HepG2 (cell line): Measurements from ENCODE around the gene RTBDN. TPM values are rescaled to one million over a fixed set of nuclear protein-coding genes. Genes with fewer than 3 reads are reported as not detected.

Experiments used
- ATM ChIP-seq: fragments of 450-650 bp; IDR thresholded peaks from 2 replicates; pipeline ENCODE4 v1.7.1; 2017; ENCODE audit warnings: mild to moderate bottlenecking, borderline replicate concordance
- CEBPG ChIP-seq: IDR thresholded peaks from 2 replicates; pipeline ENCODE4 v1.6.1; 2016
- CSRNP2 ChIP-seq: sonication (generic); formaldehyde crosslinking; conservative IDR thresholded peaks from 2 replicates; pipeline ENCODE4 v1.8.0; 2022; ENCODE audit warnings: low read depth, missing genetic modification reagents
- DDIT3 ChIP-seq: sonication (generic); formaldehyde crosslinking; IDR thresholded peaks from 2 replicates; pipeline ENCODE4 v1.4.0; 2020; ENCODE audit warnings: mild to moderate bottlenecking, missing genetic modification reagents
- FOXP4 ChIP-seq: sonication (generic); formaldehyde crosslinking; IDR thresholded peaks from 2 replicates; pipeline ENCODE4 v1.4.0; 2020; ENCODE audit warnings: missing genetic modification reagents
- GLI4 ChIP-seq: sonication (generic); formaldehyde crosslinking; IDR thresholded peaks from 2 replicates; pipeline ENCODE4 v1.5.1; 2020; ENCODE audit warnings: missing genetic modification reagents, mild to moderate bottlenecking, moderate library complexity, borderline replicate concordance
- NFATC3 ChIP-seq: sonication (generic); formaldehyde crosslinking; IDR thresholded peaks from 2 replicates; pipeline ENCODE4 v1.5.1; 2020; ENCODE audit warnings: mild to moderate bottlenecking, missing genetic modification reagents
- NFRKB ChIP-seq: fragments of 450-650 bp; IDR thresholded peaks from 2 replicates; pipeline ENCODE4 v1.6.1; 2017
- ONECUT2 ChIP-seq: sonication (generic); formaldehyde crosslinking; IDR thresholded peaks from 2 replicates; pipeline ENCODE4 v1.4.0; 2020; ENCODE audit warnings: missing genetic modification reagents
- PHF5A ChIP-seq: IDR thresholded peaks from one replicate; pipeline ENCODE4 v1.6.1; 2018; ENCODE audit warnings: low read depth, missing genetic modification reagents; ENCODE audit not compliant: unreplicated experiment
- TCF7L2 ChIP-seq: IDR thresholded peaks from 2 replicates; pipeline ENCODE4 v1.6.1; 2011; ENCODE audit warnings: mild to moderate bottlenecking, low read depth, low read length, moderate library complexity
- USF2 ChIP-seq, 2 experiments: sonication (generic) in 1 of 2; formaldehyde crosslinking in 1 of 2; IDR thresholded peaks; 2 replicates each; pipeline versions ENCODE4 v1.5.1 to v1.6.1; 2011 to 2020; ENCODE audit warnings: borderline replicate concordance in 1 of 2, low read depth in 1 of 2, low read length in 1 of 2, mild to moderate bottlenecking in 1 of 2, missing genetic modification reagents in 1 of 2, moderate library complexity in 1 of 2
- ZFP1 ChIP-seq: IDR thresholded peaks from 2 replicates; pipeline ENCODE4 v1.6.1; 2016
- ZFP91 ChIP-seq: sonication (generic); formaldehyde crosslinking; IDR thresholded peaks from 2 replicates; pipeline ENCODE4 v1.9.0; 2022; ENCODE audit warnings: missing genetic modification reagents, mild to moderate bottlenecking, borderline replicate concordance
- ZNF329 ChIP-seq: sonication (generic); formaldehyde crosslinking; IDR thresholded peaks from 2 replicates; pipeline ENCODE4 v1.9.0; 2021; ENCODE audit warnings: low read depth, mild to moderate bottlenecking, missing genetic modification reagents
- ZNF362 ChIP-seq: sonication (generic); formaldehyde crosslinking; IDR thresholded peaks from 2 replicates; pipeline ENCODE4 v1.4.0; 2020; ENCODE audit warnings: missing genetic modification reagents, mild to moderate bottlenecking, borderline replicate concordance
- ZNF570 ChIP-seq: sonication (generic); formaldehyde crosslinking; IDR thresholded peaks from 2 replicates; pipeline ENCODE4 v1.4.0; 2020; ENCODE audit warnings: mild to moderate bottlenecking, missing genetic modification reagents, borderline replicate concordance
- ZNF713 ChIP-seq: sonication (generic); formaldehyde crosslinking; IDR thresholded peaks from 2 replicates; pipeline ENCODE4 v1.4.0; 2020; ENCODE audit warnings: mild to moderate bottlenecking, missing genetic modification reagents
- ZNF776 ChIP-seq: sonication (generic); formaldehyde crosslinking; IDR thresholded peaks from 2 replicates; pipeline ENCODE4 v1.4.0; 2020; ENCODE audit warnings: mild to moderate bottlenecking, missing genetic modification reagents
- polyA plus RNA-seq, 8 experiments: library from polyadenylated mRNA; depleted of rRNA in 3 of 8; stranded (reverse) in 7 of 8; unstranded in 1 of 8; fragments of >200 nt; fragmentation: Illumina TruSeq in 4 of 8; extraction: Trizol in 4 of 8; gene quantifications; 2 replicates each; pipeline versions ENCODE4 v1.2.1 to v1.2.3, GENCODE V29; 2011 to 2016; ENCODE audit warnings: low read depth in 4 of 8, missing spikeins in 1 of 8, mixed read lengths in 1 of 8; ENCODE audit not compliant: insufficient read depth in 1 of 8
- total RNA-seq, 5 experiments: library from RNA; depleted of rRNA; stranded (reverse); fragments of >200 nt; fragmentation: Illumina TruSeq; extraction: Trizol; gene quantifications; 2 replicates each; pipeline ENCODE4 v1.2.3, GENCODE V29; 2016; ENCODE audit warnings: low read depth in 1 of 5

Gene RTBDN
- total and polyA plus RNA-seq, 2 of the 13 experiments (the other 11 are each of a cell fraction or from before 2014, with no cell fraction given), result 0.27 to 0.48 TPM

- TF ChIP-seq ZNF776 (CRISPR knock-in tag) (no peak; the same call in 1 of the 2 replicates), FOXP4 (CRISPR knock-in tag) (no peak), NFATC3 (CRISPR knock-in tag) (peak; percentile 53; the same call in 1 of the 2 replicates), USF2 (IDR thresholded peaks at IDR 0.05; ENCODE audit: low read depth, low read length) (no peak), USF2 (CRISPR knock-in tag; IDR thresholded peaks at IDR 0.05; ENCODE audit: borderline replicate concordance) (peak; percentile 85; the same call in 1 of the 2 replicates), ONECUT2 (CRISPR knock-in tag) (no peak), ZNF329 (CRISPR knock-in tag) (peak; percentile 45; the same call in 1 of the 2 replicates), CEBPG (CRISPR knock-in tag) (peak; percentile 65), ZFP91 (CRISPR knock-in tag) (peak; percentile 58; the same call in 1 of the 2 replicates), TCF7L2 (no peak), ATM (no peak), DDIT3 (CRISPR knock-in tag) (no peak), PHF5A (CRISPR knock-in tag) (no peak), ZNF713 (CRISPR knock-in tag) (no peak), GLI4 (CRISPR knock-in tag) (0 out of 2 replicates have a peak, but pooled peaks have one; percentile 21), CSRNP2 (CRISPR knock-in tag) (no peak), NFRKB (no peak), ZFP1 (CRISPR knock-in tag) (no peak), ZNF570 (CRISPR knock-in tag) (no peak), ZNF362 (no peak)
Observed at GRCh38 chr19:12789904-12790619, 44.3 kb downstream of the RTBDN start (continued).
